Peyer's patch (tissue), 4 donors: ENCODE measurements around the gene SRCIN1.
"Not testable (repeated sequence)": the region's sequence is repeated elsewhere in the genome, so short reads cannot be mapped to it uniquely, and the experiment has no call there.

Source experiments
- CTCF ChIP-seq, 6 experiments: fragments of 450-650 bp in 4 of 6; fragments of 200-600 bp in 2 of 6; sonication (generic) in 1 of 6; IDR thresholded peaks; one replicate each; pipeline ENCODE4 v1.5.1; 2017 to 2019; ENCODE audit warnings: antibody characterized with exemption in 6 of 6, mild to moderate bottlenecking in 3 of 6, moderate library complexity in 1 of 6
- POLR2A ChIP-seq, 2 donors: fragments of 450-650 bp; IDR thresholded peaks; one replicate each; pipeline ENCODE4 v1.5.1; 2017; ENCODE audit warnings: antibody characterized with exemption in 2 of 2, mild to moderate bottlenecking in 2 of 2, moderate library complexity in 2 of 2

- not testable (repeated sequence) for TF ChIP-seq CTCF, POLR2A (IDR thresholded peaks at IDR 0.05)
Observed at GRCh38 chr17:38530856-38531255, 74.9 kb downstream of the SRCIN1 start.
